GM18870 (cell line): ENCODE results near the gene SLC16A8.
"Not testable (repeated sequence)": the region's sequence is repeated elsewhere in the genome, so short reads cannot be mapped to it uniquely, and the experiment has no call there.

ENCODE experiments used
- ATAC-seq: cut with Tn5 transposase; IDR thresholded peaks from one replicate; pipeline ENCODE4 v1.9.1; 2021; ENCODE audit warnings: moderate library complexity; ENCODE audit not compliant: unreplicated experiment

The SLC16A8 gene

GRCh38 chr22:38088629-38089473 lies 4.9 kb upstream of the SLC16A8 start:
- ATAC-seq: no peak

- ATAC-seq: no peak
These were observed 3.9 kb upstream of the SLC16A8 start for GRCh38 chr22:38087855-38088254.

- no peak for ATAC-seq
These were observed 3.0 kb upstream of the SLC16A8 start for GRCh38 chr22:38086942-38087341.

GRCh38 chr22:38086001-38086845 lies 2.2 kb upstream of the SLC16A8 start:
- no peak for ATAC-seq

- ATAC-seq: no peak
These were observed 1.5 kb upstream of the SLC16A8 start for GRCh38 chr22:38085501-38085900.

- no peak for ATAC-seq
These were observed 1.1 kb upstream of the SLC16A8 start for GRCh38 chr22:38085056-38085455.

GRCh38 chr22:38082986-38083710 lies 836 bp downstream of the SLC16A8 start:
- ATAC-seq: no peak

GRCh38 chr22:38081941-38082828 lies 1.8 kb downstream of the SLC16A8 start:
- ATAC-seq: no peak

- ATAC-seq: no peak
These were observed 2.4 kb downstream of the SLC16A8 start for GRCh38 chr22:38081636-38081940.

- no peak for ATAC-seq
These were observed 2.9 kb downstream of the SLC16A8 start for GRCh38 chr22:38080850-38081635.

GRCh38 chr22:38080474-38080849 lies 3.5 kb downstream of the SLC16A8 start:
- no peak for ATAC-seq

GRCh38 chr22:38079804-38080203 lies 4.2 kb downstream of the SLC16A8 start:
- ATAC-seq: no peak

GRCh38 chr22:38079208-38079607 lies 4.8 kb downstream of the SLC16A8 start:
- not testable (repeated sequence) for ATAC-seq

GRCh38 chr22:38078046-38078840 lies 5.7 kb downstream of the SLC16A8 start:
- ATAC-seq: no peak

- no peak for ATAC-seq
These were observed 6.4 kb downstream of the SLC16A8 start for GRCh38 chr22:38077595-38077994.

- no peak for ATAC-seq
These were observed 6.9 kb downstream of the SLC16A8 start for GRCh38 chr22:38077096-38077495.

GRCh38 chr22:38075961-38076360 lies 8.0 kb downstream of the SLC16A8 start:
- ATAC-seq: no peak

GRCh38 chr22:38075105-38075825 lies 8.7 kb downstream of the SLC16A8 start:
- no peak for ATAC-seq
